Gastroesophageal sphincter (tissue), 4 donors: ENCODE results near the gene GAS2L2. TPM values are rescaled to one million over a fixed set of nuclear protein-coding genes. Genes with fewer than 3 reads are reported as not detected.

Experiments
- ATAC-seq: fragments of 150-250 bp; one replicate; pipeline ENCODE4 v1.9.1; 2016; ENCODE audit warnings: mild to moderate bottlenecking, moderate library complexity
- H3K27ac ChIP-seq, 4 donors: fragments of 200-600 bp; sonication (generic) in 3 of 4; 1 replicate in 3 of 4; 2 replicates in 1 of 4; pipeline ENCODE4 v1.5.1; 2016 to 2019
- H3K27me3 ChIP-seq: fragments of 200-600 bp; sonication (generic); one replicate; pipeline ENCODE4 v1.5.1; 2019
- H3K36me3 ChIP-seq, 2 donors: fragments of 200-600 bp; sonication (generic); one replicate each; pipeline ENCODE4 v1.5.1; 2019; ENCODE audit warnings: control low read depth in 1 of 2
- H3K4me1 ChIP-seq, 3 donors: fragments of 200-600 bp; sonication (generic); 1 replicate in 2 of 3; 2 replicates in 1 of 3; pipeline ENCODE4 v1.5.1; 2016 to 2019; ENCODE audit warnings: control low read depth in 2 of 3
- H3K4me3 ChIP-seq, 2 donors: fragments of 200-600 bp; sonication (generic); one replicate each; pipeline ENCODE4 v1.5.1; 2019; ENCODE audit warnings: mild to moderate bottlenecking in 1 of 2, moderate library complexity in 1 of 2
- H3K9me3 ChIP-seq, 3 donors: fragments of 200-600 bp; sonication (generic); one replicate each; pipeline ENCODE4 v1.5.1; 2017 to 2019; ENCODE audit warnings: control low read depth in 2 of 3
- CTCF ChIP-seq, 4 experiments: fragments of 200-600 bp in 2 of 4; fragments of 450-650 bp in 2 of 4; sonication (generic) in 1 of 4; IDR thresholded peaks; one replicate each; pipeline ENCODE4 v1.5.1; 2017 to 2019; ENCODE audit warnings: antibody characterized with exemption in 4 of 4, mild to moderate bottlenecking in 2 of 4, moderate library complexity in 2 of 4
- EP300 ChIP-seq: sonication (generic); formaldehyde crosslinking; IDR thresholded peaks from one replicate; pipeline ENCODE4 v1.6.1; 2017; ENCODE audit warnings: antibody characterized with exemption, mild to moderate bottlenecking
- POLR2A ChIP-seq, 2 donors: fragments of 450-650 bp; IDR thresholded peaks; one replicate each; pipeline ENCODE4 v1.6.1; 2017; ENCODE audit warnings: antibody characterized with exemption in 2 of 2, mild to moderate bottlenecking in 2 of 2, moderate library complexity in 1 of 2
- POLR2AphosphoS5 ChIP-seq: sonication (generic); formaldehyde crosslinking; IDR thresholded peaks from one replicate; pipeline ENCODE4 v1.6.1; 2017; ENCODE audit warnings: antibody characterized with exemption
- WGBS, 2 donors: methylation state at CpG; one replicate each; pipeline ENCODE4 v1.1.5; 2018; ENCODE audit warnings: low coverage in 1 of 2; 5-methylcytosine and 5-hydroxymethylcytosine counted together
- total RNA-seq, 4 donors: library from RNA; depleted of rRNA; stranded (reverse); fragments of >200 nt; gene quantifications; one replicate each; pipeline ENCODE4 v1.1.0, GENCODE V29; 2016

The GAS2L2 gene
- total RNA-seq, 4 donors from 2014 or later, result 1.5 TPM; not detected in 3

GRCh38 chr17:35750526-35751395 is 2.3 kb downstream of the GAS2L2 start:
- Histone ChIP-seq H3K4me3 (peak overlapping the region in 1 of 2 donors; percentile 22), H3K4me1 (peaks cover 0 to 56% (median 16%) of the 10 kb centered on the region in 3 donors), H3K27ac (no peak overlapping the region), H3K27me3 (peaks cover 33% of the 10 kb centered on the region), H3K36me3 (no peaks in the 10 kb centered on the region), H3K9me3 (no peaks in the 10 kb centered on the region)
- no peak for ATAC-seq
- WGBS, 2 donors, result 77 to 90% methylated on average over 5 to 7 of the region's 10 CpGs
- no peak for TF ChIP-seq EP300
- TF ChIP-seq CTCF (IDR thresholded peaks at IDR 0.05), result no peak
- TF ChIP-seq POLR2AphosphoS5, result no peak
- no peak for TF ChIP-seq POLR2A (IDR thresholded peaks at IDR 0.05)

DNA sequence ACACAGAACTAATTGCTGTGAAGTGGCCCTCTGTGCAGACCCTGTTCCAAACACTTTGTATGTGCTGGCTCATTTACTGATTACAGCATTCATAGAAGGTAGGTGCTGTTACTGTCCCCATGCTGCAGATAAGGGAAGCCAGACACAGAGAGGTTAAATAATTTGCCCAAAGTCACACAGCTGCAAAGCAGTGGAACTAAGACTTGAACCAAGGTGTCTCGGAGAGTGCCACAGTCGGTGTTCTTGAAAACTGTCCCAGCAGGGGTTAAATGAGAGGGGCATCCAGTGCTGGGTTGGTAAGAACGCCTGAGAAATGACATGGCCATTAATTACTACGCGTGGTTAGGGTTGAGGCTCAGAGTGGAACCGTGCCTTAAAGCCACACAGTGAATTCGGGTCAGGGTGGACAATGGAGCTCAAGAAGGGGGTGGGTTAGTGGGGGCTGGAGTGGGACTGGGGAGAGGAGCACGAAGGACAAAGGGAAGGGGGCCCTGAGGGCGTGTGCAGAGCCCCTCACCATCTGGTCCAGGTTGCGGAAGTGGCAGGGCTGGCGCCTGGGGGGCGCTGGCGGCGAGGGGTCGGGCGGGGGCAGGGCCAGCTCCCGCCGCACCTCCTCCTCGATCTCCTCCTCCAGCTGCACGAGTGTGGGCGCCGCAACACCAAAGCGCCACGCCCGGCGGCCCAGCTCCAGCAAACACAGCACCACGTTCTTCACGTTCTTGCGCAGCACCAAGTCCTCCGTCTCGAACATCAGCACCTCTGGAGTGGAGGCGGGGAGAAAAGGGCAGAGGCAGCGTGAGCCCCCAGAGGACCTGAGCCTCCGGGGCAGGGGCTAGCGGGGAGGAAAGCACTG is 3.3 kb downstream of the GAS2L2 start:
- Histone ChIP-seq H3K4me1 (peaks cover 0 to 56% (median 16%) of the 10 kb centered on the region in 3 donors), H3K27me3 (peaks cover 40% of the 10 kb centered on the region), H3K4me3 (peak overlapping the region in 1 of 2 donors; percentile 22), H3K27ac (no peak overlapping the region), H3K36me3 (no peaks in the 10 kb centered on the region), H3K9me3 (no peaks in the 10 kb centered on the region)
- ATAC-seq, result no peak
- TF ChIP-seq POLR2AphosphoS5 (no peak), CTCF (IDR thresholded peaks at IDR 0.05) (no peak), EP300 (no peak), POLR2A (IDR thresholded peaks at IDR 0.05) (no peak)
- WGBS, 2 donors, result 7 to 8% methylated on average over 6 to 21 of the region's 35 CpGs

DNA sequence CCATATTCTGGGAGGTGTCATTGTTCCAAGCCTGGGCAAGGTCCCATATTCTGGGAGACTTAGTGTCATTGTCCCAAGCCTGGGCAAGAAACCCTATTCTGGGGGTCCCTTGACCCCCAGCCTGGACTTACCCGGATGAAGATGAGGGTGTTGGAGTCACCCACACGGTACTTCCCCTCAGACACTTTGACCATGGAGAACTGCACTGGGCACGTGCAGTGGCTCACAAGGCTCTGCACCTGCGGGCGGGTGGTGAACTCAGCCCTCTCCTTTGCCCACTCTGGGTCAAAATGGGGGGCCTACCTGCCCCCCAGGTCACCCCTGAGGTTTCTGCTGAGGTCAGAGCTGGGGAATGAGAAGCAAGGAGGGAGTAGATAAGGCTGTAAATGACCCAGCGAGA is 4.1 kb downstream of the GAS2L2 start:
- Histone ChIP-seq H3K36me3 (no peaks in the 10 kb centered on the region), H3K4me3 (no peak overlapping the region), H3K27me3 (peaks cover 48% of the 10 kb centered on the region), H3K4me1 (peaks cover 0 to 56% (median 16%) of the 10 kb centered on the region in 3 donors), H3K27ac (no peak overlapping the region), H3K9me3 (no peaks in the 10 kb centered on the region)
- no peak for ATAC-seq
- no peak for TF ChIP-seq POLR2A (IDR thresholded peaks at IDR 0.05)
- no peak for TF ChIP-seq CTCF (IDR thresholded peaks at IDR 0.05)
- no peak for TF ChIP-seq POLR2AphosphoS5
- TF ChIP-seq EP300, result no peak
- WGBS, 2 donors, result 83% methylated on average over 1 of the region's 6 CpGs; no CpG with 5 or more reads in 1 of the 2 donors

GRCh38 chr17:35748341-35748841 is 4.6 kb downstream of the GAS2L2 start:
- Histone ChIP-seq H3K27me3 (peaks cover 54% of the 10 kb centered on the region), H3K9me3 (no peaks in the 10 kb centered on the region)
- ATAC-seq, result no peak

DNA sequence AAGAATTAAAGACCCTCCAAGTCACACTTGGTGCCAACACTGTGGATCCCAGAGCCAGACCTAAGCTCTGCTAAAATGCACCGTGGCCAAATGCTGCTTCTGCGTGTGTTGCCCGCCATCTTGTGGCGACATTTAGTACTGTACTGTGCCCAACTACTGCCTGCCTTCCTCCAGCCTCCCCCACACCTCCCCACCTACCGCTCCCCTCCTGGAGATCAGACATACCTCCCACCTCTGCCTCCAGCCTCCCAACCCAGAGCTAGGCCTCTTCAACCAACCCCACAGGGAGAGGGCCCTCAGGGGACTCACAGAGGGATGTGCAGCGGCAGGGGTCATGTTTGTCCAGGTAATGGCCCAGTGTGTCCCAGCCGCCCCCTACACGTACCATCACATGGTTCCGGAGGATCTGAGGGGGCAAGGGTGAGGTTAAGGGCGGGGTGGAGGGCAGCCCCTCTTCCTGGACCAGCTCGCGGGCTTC is 5.5 kb downstream of the GAS2L2 start:
- 0 to 7% methylated on average over 3 to 4 of the region's 12 CpGs for WGBS, 2 donors
- Histone ChIP-seq H3K27ac (no peak overlapping the region), H3K27me3 (peaks cover 62% of the 10 kb centered on the region)

More at GRCh38 chr17:35748341-35748841, 4.6 kb downstream of the GAS2L2 start:
- Histone ChIP-seq H3K36me3 (no peaks in the 10 kb centered on the region), H3K4me3 (no peak overlapping the region), H3K27ac (no peak overlapping the region), H3K4me1 (peaks cover 0 to 55% (median 16%) of the 10 kb centered on the region in 3 donors)
- 20% methylated on average over 2 of the region's 4 CpGs; no CpG with 5 or more reads in 1 of the 2 donors for WGBS, 2 donors
- TF ChIP-seq EP300, result no peak
- TF ChIP-seq POLR2AphosphoS5, result no peak

More for the DNA sequence above, 5.5 kb downstream of the GAS2L2 start:
- no peak overlapping the region for H3K4me3 ChIP-seq
- ATAC-seq, result peak; percentile 78
- H3K4me1 ChIP-seq, result peaks cover 0 to 47% (median 8%) of the 10 kb centered on the region in 3 donors
- TF ChIP-seq CTCF (IDR thresholded peaks at IDR 0.05) (peak in 3 of 4 experiments; percentile 85 to 97 (median 94)), POLR2AphosphoS5 (no peak)
- H3K9me3 ChIP-seq, result no peaks in the 10 kb centered on the region
- H3K36me3 ChIP-seq, result no peaks in the 10 kb centered on the region
